Activated gamma-delta T cell treated with anti-CD3 and anti-CD28 coated beads, Interleukin-2, amount 50 U/mL, for 16 hours (primary cell): ENCODE measurements around the gene CERS6.
"Not testable (repeated sequence)": the region's sequence is repeated elsewhere in the genome, so short reads cannot be mapped to it uniquely, and the experiment has no call there.

ENCODE experiments used
- DNase-seq: peaks from one replicate; pipeline ENCODE4 v3.0.0-alpha.2; 2020; ENCODE audit warnings: low read depth

Gene CERS6

DNA sequence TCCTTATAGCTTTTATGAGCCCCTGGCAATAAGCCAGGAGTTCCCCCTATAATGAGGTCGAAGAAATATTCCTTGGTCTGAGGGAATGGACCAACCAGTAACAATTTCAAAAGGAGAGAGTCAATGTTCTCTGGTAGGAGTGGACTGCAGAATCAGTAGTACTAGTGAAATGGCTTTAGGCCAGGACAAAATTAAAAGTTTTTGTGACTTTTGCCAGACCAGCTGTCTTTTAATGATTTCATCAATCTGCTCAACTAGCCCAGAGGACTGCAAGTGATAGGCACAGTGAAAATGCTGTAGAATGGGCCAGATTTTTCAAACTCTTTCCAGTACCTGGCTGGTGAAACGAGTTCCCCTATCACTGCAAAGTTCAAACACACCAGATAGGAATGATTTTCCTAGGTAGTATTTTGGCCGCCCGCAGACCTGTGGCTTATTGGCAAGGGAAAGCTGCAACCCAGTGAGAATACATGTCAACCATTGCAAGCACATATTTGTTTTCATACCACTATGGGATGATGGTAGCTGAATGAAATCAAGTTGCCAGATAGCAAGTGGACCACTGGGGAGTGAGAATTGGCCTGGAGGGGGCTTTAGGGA, 45.5 kb downstream of the CERS6 start:
- no peak for DNase-seq

DNA sequence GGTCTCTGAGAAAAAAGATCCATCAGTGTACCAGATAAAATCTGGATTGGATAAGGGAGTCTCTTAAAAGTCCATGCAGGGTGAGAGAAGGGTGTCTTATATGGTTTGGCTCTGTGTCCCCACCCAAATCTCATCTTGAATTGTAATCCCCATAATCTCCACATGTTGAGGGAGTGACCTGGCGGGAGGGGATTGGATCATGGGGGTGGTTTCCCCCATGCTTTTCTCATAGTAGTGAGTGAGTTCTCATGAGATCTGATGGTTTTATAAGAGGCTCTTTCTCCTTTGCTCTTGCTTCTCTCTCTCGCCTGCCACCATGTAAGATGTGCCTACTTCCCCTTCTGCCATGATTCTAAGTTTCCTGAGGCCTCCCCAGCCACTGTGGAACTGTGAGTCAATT, 46.8 kb downstream of the CERS6 start:
- not testable (repeated sequence) for DNase-seq

DNA sequence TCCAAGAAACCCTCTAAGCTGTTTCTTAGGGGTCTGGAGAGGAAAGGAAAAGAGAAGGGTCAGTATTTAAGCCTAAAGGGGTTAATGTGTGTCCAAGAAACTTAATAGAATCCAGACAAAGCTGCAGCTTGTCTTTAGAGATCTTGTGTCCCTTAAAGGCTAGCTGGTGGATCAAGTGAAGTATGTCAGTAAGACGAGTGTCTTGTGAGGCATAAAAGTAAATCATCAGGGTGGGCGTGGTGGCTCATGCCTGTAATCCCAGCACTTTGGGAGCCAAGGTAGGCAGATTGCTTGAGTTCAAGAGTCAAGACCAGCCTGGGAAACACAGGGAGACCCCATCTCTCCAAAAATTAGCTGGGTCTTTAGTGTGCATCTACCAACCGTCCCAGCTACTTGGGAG, 47.8 kb downstream of the CERS6 start:
- no peak for DNase-seq

DNA sequence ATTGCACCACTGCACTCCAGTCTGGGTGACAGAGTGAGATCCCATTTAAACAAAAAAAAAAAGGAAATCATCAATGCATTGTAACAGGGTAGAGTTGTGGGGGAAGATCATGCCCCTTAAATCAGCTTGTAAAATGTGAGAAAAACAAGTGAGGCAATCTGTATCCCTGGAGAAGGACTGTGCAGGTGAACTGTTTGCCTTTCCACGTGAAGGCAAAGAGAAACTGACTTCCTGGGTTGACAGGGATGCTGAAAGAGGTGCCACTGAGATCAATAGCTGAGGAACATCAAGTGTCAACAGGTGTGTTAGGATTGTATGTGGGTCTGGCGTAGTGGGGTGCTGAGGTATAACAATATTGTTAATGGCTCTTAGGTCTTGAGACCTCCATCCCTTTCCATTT, 48.3 kb downstream of the CERS6 start:
- DNase-seq: no peak

DNA sequence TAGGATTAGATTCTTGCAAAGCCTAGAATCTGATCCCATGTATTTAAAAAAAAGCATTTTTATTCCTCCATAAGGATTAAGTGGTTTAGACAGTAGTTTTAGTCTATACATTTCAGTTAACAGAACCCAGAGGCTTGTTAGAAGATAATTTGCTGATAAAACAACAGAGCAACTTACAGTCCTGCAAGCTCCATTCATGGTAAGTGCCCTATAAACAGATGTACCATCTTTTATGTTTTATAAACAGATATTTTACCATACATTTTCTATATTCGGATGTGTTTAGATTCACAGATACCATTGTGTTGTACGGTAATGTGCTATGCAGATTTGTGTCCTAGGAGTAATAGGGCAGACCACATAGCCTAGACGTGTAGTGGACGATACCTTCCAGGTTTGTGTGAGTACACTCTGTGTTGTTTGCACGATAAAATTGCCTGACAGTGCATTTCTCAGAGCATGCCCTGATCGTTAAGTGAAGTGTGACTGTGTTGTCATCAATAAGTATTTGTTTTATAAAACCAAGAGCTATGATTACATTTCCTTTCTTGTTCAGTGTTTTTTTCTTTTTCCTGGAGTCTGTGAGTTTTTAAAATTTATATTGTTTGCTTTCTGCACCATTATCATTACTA, 54.2 kb downstream of the CERS6 start:
- DNase-seq: no peak

DNA sequence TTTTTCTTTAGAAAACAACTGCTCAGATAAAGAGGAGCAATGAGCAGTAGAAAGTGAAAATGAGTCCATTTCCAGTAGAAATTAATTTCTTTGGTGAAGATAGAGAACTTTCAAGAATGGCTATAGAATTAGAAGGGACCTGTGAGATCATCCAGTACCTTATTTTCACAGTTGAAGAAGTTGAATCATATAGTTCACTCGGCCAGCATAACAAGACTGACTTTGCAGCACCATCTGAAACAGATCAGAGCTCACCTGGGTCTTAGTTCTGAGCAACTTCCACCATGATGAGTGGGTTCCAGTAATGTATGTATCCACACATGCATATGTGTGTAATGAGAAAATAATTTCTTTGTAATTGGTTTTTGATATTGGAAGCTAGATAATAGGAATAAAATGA, 58.6 kb downstream of the CERS6 start:
- DNase-seq: no peak

DNA sequence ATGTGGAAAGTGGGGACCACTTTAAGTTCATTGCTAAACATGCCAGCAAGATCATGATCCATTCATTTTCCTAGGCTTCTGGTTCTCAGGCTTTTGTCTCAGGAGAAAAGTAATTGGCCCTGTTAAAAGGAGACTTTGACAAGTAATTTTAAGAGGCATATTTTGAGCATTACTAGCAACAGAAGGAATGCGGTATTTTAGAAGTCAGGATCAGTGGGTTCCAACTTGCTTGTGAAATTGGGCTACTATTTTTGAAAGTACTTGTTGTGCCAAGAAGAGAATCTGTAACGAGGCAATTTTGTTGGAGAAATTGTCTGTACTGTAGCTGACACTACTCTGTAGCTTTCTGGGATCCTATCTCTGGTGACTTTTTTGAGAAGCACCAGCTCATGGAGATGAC, 59.4 kb downstream of the CERS6 start:
- DNase-seq: no peak

DNA sequence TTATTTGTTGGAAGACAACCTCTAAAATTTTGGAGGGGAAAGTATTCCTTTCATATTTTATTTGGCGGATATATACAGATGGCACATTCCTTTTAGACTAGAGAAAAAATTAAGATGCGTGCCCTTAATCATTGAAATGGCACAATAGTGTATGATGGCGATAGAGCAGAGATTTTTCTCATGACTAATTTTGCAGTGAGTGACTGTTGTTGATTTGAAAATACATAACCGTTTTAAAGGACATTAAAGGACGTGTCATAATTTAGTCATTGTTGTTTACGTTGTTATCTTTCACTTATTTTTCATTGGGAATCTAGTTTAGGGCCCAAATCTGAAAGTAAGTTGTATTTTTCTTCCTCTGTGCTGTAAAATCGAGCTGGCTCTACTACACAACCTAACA, 61.7 kb downstream of the CERS6 start:
- no peak for DNase-seq

DNA sequence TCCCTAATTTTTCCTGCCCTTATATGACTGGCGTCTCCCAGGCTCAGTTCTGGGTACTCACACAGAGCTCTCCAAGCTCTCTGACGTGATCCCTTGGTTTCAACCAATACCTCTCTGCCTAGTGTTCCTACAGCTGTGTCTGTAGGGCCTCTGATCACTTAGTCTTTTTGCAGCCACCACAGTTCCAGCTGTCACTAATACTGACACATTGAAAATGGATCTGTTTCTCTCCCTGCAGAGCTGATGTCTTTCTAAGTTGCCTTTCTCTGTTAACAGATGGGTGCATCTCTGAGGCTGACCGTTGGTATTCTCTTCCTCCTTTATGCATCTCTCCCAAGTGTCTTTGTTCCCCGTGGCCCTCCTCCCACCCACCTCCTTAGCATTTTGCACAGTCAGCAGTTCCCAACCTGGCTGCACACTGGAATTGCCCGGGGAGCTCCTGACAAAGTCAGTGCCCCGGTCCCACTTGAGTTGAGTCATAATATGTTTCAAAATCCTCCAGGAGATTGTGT, 62.5 kb downstream of the CERS6 start:
- no peak for DNase-seq

DNA sequence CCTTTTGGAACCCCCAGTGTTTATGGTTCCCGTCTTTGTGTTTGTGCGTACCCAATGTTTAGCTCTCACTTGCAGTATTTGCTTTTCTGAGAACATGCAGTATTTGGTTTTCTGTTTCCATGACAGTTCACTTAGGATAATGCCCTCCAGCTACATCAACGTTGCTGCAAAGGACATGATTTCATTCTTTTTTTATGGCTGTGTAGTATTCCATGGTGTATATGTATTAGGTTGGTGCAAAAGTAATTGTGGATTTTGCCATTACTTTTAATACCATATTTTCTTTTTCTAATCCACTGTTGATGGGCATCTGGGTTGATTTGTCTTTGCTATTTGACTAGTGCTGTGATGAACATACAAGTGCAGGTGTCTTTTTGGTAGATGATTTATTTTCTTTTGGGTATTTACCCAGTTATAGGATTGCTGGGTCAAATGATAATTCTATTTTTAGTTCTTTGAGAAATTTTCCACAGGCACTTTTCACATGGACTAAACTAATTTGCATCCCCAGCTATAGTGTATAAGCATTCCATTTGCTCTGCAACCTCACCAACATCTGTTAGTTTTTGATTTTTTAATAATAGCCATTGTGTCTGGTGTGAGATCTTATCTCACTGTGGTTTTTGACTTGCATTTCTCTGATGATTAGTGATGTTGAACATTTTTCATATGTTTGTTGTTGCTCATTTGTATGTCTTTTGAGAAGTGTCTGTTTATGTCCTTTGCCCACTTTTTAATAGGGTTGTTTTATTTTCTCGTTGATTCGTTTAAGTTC, 63.6 kb downstream of the CERS6 start:
- DNase-seq: no peak

DNA sequence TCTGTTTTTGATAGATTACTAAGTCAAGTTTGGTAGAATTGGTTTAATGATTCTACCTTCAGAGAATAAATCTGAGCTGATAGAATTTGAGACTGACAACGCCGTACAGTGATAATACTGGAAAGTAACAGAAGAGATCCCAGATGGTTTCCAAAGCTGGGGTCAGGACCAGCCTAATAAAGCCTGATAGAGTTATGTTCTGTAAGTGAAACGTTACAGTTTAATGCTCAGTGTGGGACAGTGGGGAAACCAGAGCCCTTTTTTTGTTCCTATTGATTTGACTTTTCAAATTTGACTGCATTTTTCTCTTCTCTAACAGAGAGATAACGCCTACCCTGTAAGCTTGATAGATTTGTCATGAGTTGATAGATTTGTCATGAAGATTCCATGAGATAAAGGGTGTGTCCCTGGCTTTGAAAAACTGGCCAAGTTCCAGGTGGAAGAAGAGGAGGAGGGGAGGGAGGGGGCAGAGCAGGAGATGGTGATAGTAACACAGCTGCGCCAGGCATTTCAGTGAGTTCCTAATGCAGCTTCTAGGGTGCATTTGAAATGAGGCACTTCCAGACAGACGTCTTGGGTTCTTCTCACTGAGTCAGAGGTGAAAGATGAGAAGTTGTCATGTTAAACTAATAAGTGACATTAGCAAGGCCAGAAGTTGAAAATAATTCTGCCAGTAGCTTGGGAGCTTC, 65.1 kb downstream of the CERS6 start:
- DNase-seq: no peak

DNA sequence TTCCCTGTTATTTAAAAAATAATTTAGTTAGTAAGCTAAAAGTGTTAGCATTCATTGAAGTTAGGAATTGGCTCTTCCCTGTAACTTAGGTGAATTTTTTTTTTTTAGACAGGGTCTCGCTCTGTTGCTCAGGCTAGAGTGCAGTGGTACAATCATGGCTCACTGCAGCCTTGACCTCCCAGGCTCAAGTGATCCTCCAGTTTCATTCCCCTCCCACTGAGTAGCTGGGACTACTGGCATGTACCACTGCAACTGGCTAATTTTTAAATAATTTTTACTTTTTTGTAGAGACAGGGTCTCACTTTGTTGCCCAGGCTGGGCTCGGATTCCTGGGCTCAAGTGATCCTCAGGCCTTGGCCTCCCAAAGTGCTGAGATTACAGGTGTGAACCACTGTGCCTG, 66.4 kb downstream of the CERS6 start:
- DNase-seq: no peak

DNA sequence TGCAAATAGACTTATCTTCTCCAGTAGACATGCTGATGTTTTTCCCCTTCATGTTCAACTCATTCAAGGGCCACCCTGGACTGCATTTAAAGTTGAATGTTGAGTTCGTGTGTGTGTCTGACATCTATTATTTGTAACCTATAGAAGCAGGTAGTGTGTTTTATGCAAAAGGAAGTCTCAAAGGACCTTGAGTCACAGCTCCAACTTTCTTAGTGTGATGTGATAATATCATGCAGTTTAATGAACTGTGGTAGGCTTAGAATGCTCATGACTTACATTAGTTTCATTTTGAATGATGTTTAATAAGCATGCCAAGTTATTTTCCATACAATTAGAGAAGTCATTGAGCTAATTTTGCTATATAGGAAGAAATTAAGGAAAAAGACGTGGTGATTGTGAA, 67.9 kb downstream of the CERS6 start:
- no peak for DNase-seq

DNA sequence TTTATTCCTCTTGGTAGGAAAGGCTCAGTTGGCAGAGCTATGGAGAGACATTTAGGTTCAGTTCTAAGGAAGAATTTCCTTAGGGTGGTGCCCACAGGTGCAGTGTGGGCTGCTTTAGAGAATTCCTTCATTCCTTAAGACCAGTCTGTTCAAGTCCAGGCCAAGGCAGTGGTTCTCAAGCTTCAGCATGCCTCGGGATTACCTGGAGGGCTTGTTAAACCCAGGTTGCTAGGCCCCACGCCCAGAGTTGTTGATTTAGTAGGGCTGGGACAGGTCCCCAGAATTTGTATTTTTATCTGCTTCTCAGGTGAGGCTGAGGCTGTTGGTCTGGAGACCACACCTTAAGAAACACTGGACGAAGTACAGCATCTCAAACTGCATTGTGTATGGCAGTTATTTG, 68.9 kb downstream of the CERS6 start:
- DNase-seq: no peak

DNA sequence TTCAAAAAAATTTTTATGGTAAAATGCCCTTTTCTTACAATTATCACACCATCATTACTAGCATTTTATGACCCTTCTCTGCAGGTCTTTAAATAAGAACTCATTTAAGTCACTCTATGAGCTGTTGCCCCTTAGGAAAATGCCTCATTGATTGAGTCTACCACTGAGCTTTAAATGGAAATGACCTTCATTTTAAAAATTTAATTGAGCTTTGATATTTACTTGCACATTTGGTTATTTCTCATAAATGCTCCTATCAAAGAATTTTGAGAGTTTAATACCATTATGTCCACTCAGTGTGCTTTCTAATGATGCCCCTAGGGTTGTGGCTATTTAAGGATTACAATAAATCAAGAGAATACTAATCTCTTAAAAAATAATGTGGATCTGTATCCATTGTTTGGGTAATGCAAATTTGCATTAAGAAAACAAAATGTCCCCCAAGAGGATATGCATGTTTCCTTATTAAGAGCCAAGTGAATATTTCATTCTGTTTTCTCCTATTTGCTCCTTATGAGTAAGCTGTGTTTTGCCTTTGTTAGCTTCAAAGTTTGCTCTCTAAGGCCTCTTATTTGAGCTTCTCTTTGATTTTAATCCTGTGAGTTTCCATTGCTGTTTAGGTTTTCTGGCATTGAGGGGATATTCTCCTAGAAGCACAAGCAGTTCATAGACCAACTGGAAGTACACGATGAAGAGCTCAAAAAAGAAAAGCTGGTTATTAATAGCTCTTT, 69.8 kb downstream of the CERS6 start:
- no peak for DNase-seq

DNA sequence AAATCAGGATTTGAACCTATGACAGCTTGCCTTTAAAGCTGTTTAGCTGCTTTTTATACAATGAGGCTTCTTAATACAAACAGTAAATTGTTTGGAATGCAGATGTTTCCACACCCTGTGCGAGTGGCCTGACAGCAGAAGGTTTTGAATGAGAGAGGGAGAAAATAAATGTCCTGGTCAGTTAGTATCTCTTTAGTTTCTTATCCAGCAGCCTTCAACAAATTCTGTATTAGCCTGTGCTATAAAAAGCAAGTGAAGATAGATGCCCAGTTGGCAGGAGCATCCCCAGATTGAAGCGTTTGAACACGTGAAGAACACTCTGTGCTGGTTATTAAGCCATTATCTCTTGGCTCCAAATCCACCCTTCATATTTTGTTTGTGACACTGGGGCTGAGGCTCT, 70.6 kb downstream of the CERS6 start:
- no peak for DNase-seq

DNA sequence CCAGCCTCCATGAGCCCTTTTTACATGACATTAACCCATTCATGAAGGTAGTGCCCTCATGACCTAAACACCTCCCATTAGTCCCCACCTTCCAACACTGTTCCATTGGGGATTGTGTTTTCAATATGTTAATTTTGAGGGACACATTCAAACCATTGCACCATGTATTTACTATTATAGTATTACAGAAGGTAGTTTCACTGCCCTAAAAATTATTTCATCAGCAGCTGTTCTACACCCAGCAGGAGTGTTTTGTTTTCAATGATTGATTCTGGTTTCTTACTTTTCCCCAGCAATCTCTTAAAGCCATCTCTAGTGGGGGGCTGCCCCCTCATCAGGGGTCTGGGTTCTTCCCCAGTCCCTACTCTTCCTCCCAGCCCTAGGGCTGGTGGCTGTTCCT, 71.9 kb downstream of the CERS6 start:
- no peak for DNase-seq

DNA sequence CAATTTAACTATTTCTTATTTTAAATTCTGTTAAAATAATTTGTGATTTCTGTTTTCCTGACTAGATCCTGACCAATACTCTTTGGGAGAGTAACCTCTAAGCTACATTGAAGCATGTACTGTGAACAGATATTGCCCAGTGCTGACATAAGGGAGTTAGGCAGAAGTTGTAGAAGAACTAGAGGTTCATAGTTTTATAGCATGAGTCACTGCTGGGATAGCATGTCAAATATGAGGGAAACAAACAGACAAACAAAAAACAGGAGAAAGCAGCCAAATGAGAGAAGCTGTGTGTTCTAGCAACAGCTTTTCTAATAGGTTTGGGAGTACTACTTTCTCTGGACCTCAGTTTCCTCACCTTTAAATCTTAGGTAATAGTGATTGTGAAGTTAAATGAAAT, 72.4 kb downstream of the CERS6 start:
- DNase-seq: no peak

DNA sequence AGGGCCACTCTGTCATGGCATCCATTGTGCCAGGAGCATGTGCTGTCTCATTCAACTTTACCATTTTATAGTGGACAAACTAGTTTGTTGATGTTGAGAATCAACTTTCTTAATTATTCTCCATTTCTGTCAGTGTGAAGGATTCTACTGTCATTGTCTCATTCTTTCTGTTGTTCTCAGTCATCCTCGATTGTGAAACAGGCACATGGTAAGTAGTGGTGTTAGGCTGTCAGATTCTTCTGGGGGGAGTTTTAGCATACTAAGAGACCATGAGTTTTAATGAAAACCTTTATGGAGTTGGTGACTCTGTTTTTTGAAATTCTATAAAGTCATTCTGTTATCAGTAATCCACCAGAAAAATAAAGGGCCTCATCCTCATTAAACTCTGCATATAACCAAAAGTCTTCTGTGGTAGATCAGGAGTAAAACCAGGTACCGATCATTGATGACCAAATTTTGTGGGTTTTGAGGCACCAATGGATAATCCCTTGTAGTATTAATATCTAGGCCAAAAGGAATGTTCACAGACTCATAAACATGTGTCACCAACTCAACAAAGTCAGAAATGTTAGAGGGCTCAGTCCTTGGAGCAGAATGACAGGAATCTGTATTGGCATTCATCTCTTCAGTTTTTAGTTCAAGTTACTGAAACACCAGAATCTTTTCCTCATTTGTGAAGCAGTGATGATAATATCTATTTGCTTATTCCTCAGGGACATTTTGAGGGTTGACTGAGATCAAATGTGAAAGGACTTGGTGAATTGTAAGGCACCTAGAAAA, 73.2 kb downstream of the CERS6 start:
- no peak for DNase-seq

DNA sequence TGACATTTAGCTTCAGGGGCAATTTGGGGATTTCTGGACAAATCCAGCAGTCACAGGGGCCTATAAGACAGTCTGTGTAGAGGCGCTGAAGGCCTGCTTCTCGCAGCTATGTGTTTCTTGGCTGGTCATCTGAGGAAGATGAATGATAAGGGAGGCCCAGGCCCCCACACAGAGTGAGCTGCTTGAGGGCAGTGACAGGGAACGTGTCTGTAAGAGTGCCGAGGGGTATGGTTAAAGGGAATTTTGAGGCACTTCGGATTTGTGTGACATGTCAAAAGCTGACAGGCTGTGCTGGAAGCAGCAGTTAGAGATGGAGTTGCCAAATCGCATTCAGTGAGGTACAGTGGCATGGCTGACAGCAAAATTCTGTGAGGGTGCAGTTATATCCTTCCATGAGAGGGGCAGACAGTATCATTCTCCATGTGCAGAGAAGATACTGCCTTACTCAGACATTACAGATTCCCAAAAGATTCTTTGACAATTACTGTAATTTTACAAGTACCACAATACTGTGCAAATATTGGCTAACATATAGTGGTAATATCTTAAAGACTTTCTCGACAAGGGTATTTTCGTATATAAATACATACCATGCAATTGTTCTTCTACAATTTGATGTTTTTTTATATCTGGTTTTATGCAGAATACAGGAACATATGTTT, 74.0 kb downstream of the CERS6 start:
- DNase-seq: no peak
